GM12872 (cell line): ENCODE data around the gene TNIK.
A peak's percentile ranks its signal among the peaks of the same experiment; 100 is the strongest.

ENCODE experiments used
- TF ChIP-seq, protein P1 (sequence below): IDR thresholded peaks from 3 replicates; pipeline ENCODE4 v1.5.1; 2011; ENCODE audit warnings: low read depth, mild to moderate bottlenecking, low read length, moderate library complexity; ENCODE audit not compliant: insufficient read depth

TNIK gene

DNA sequence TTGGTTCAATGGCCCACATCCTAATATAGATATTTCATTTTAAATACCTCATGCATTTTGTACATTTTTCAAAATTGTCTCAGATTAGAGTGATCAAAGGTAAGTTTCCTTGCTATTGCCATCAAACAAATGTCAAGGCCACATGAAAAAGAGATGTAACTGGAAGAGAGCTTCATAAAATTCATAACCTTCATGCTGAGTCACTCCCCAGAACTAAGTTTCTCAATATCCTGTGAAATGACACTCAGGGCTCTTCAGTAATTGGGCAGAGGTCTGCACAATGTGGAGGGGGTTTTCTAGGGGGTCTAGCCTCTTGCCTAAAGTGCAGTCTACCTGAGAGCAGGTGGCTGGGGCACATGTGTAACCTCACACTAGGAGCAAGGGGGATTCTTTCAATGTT is 281.5 kb downstream of the TNIK start:
- TF ChIP-seq, protein P1, sequence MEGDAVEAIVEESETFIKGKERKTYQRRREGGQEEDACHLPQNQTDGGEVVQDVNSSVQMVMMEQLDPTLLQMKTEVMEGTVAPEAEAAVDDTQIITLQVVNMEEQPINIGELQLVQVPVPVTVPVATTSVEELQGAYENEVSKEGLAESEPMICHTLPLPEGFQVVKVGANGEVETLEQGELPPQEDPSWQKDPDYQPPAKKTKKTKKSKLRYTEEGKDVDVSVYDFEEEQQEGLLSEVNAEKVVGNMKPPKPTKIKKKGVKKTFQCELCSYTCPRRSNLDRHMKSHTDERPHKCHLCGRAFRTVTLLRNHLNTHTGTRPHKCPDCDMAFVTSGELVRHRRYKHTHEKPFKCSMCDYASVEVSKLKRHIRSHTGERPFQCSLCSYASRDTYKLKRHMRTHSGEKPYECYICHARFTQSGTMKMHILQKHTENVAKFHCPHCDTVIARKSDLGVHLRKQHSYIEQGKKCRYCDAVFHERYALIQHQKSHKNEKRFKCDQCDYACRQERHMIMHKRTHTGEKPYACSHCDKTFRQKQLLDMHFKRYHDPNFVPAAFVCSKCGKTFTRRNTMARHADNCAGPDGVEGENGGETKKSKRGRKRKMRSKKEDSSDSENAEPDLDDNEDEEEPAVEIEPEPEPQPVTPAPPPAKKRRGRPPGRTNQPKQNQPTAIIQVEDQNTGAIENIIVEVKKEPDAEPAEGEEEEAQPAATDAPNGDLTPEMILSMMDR = no peak

DNA sequence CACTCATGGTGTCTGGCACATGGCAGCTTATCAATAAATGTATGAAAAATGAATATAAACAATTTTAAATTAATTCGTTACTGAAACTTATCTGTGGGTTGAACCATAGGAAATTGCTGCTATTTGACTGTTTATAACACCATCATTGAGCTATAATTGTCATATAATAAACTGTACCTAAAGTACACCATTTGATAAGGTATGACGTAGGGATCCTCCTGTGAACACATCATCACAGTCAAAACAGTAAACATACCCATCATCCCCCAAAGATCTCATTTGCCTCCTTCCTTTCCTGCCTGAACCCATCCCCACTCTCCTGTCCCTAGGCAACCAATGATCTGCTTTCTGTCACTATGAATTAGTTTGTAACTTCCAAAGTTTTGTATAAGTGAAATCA is 282.7 kb downstream of the TNIK start:
- TF ChIP-seq, protein P1 = no peak

DNA sequence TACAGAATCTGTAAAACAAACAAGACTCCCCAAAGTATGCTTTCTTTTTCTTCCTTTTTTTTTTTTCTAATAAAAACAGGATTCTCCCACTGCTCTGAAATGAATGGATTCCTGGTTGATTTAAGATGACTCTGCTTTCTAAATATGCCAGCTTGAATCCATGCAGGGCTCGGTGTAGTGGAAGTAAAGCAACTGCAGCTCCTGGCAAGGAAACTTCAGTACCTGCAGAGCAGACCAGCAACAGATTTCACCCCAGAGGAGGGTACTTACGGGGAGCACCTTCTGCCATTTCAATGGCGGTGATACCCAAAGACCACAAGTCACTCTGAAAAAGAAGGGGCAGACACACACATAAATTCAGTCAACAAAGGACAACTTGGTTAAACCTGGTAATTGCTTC is 283.1 kb downstream of the TNIK start:
- TF ChIP-seq, protein P1 = no peak

DNA sequence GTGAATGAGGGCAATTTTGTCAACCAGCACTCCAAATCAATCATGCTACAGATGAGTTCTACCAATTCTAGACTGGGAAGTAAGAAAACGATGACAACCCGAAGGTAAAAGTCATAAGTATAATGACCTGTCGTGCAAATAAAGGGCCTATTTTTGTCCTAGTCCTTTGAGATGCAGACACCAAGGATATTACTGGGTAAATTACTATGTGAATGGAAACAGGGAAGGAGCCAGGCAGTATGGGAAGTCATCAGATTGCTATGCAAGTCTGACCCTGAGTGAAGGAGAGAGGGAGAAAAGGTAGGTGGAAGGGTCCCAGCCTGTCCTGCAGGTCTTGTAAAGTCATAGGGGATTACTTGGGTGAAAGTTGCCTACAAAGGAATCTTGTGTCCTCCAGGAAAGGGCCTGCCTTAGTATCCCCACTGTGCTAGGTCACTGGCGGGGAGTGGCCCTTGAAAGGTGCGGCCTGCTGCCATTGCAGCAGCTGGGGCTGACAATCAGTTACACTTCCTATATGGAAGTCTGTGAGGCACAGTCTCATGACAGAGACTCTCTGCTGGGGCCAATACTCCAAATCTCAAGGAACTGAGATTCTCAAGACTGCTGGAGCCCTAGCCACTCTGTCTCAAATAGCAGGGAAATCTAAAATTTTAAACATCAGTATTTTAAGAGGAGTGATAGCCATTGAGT is 283.8 kb downstream of the TNIK start:
- TF ChIP-seq, protein P1 = no peak

DNA sequence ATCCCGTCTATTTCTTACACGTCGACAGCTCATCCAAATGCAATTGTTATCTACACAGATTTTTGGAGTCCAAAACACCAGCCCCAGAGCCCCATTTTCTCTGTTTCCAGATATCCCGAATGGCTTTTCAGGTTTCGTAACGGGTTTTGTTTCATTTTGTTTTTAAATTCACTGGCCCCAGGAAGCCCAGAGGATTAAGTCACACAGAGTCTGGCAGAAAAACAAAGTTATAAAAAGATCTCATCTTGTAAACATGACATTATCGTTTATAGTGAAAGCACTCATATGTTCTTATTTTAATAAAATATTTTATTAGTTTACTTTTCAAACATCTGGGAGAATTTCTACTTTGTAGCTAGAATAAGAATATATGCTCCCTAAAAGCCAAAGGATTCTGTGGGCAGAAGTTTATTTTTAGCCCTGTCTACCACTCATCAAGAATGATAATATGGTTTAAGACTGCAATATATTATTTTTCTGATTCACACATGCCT is 284.4 kb downstream of the TNIK start:
- TF ChIP-seq, protein P1 = no peak

DNA sequence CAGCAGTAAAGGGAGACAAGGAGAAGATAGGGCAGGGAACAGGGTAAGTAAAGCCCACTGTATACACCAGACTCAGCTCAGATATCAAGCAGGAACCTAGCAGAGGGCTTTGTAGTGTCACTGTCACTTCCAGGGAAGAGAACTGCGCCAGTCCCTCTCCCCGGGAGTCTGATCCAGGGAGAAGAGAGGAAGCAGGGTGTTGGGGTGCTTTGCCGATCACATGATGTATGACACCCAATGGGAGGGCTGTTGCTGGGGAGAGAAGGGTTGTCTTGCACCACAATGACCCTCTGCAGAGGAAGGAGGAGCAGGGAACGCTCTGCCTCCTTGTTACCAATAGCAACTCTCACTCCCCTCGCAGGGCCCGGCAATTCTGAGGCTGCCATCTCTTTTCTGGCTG is 286.5 kb downstream of the TNIK start:
- TF ChIP-seq, protein P1 = no peak

DNA sequence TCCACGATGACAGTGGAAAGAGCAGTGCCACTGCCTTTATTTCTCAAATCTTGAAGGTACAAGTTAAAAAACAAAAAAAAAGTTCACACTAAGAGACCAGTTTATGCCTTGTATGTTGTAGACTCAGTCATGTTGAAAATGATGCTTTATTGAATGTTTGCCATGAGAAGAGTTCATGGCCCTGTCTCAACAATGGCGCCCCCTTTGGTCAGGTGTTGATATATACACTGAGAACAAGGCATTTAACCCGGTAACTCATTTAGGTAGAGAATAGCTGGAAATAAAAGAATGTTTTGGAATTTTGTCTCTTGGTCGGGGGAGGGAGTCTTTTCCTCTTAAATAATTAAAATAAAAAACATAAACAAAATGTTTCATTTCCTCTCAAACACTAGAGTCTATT is 288.1 kb downstream of the TNIK start:
- TF ChIP-seq, protein P1 = peak; percentile 41; the same call in 2 of the 3 replicates

DNA sequence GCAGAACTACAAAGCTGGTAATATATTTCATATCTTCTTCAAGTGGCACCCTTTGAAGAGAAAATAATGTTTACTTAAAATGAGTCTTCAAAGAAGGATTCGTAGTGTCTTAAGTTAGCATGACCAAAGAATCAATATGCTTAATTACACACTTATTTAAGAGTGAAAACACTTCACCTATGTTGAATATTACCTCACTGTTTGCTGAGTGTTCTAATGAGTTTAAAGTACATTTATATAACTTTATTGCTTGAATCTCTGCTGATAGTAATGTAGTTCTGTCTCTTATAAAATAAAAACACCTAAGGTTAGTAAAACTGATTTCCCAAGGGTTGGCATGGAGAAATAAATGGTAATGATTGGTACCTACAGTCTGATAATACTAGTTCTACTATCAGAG is 290.3 kb downstream of the TNIK start:
- TF ChIP-seq, protein P1 = no peak
